BLaER1 (cell line): ENCODE measurements around the gene CAMK2N1.

Source experiments
- H3K27ac ChIP-seq: shearing (Covaris generic); formaldehyde crosslinking; 2 replicates; pipeline ENCODE4 v1.8.1; 2022
- H3K27me3 ChIP-seq: shearing (Covaris generic); formaldehyde crosslinking; 2 replicates; pipeline ENCODE4 v1.8.1; 2022
- H3K36me3 ChIP-seq: shearing (Covaris generic); formaldehyde crosslinking; 2 replicates; pipeline ENCODE4 v1.8.1; 2022
- H3K4me1 ChIP-seq: shearing (Covaris generic); formaldehyde crosslinking; 2 replicates; pipeline ENCODE4 v1.8.1; 2022
- H3K4me2 ChIP-seq: shearing (Covaris generic); formaldehyde crosslinking; 2 replicates; pipeline ENCODE4 v1.8.1; 2022
- H3K4me3 ChIP-seq: shearing (Covaris generic); formaldehyde crosslinking; 2 replicates; pipeline ENCODE4 v1.8.1; 2022
- H3K9ac ChIP-seq: shearing (Covaris generic); formaldehyde crosslinking; 2 replicates; pipeline ENCODE4 v1.8.1; 2022
- H3K9me3 ChIP-seq: shearing (Covaris generic); formaldehyde crosslinking; 2 replicates; pipeline ENCODE4 v1.8.1; 2022
- H4K20me1 ChIP-seq: shearing (Covaris generic); formaldehyde crosslinking; 2 replicates; pipeline ENCODE4 v1.8.1; 2022
- Cebpa-rat ChIP-seq: shearing (Covaris generic); IDR thresholded peaks from 2 replicates; pipeline ENCODE4 v1.8.1; 2022

The CAMK2N1 gene

GRCh38 chr1:20491178-20491577, 5.2 kb upstream of the CAMK2N1 start:
- Histone ChIP-seq H3K36me3 (no peaks in the 10 kb centered on the region), H3K4me2 (no peak overlapping the region), H3K9me3 (no peaks in the 10 kb centered on the region), H3K9ac (no peak overlapping the region), H4K20me1 (peaks cover 8% of the 10 kb centered on the region; the same call in 1 of the 2 replicates), H3K4me3 (no peak overlapping the region), H3K4me1 (peaks cover 26% of the 10 kb centered on the region), H3K27ac (no peak overlapping the region), H3K27me3 (peaks cover 40% of the 10 kb centered on the region)
- TF ChIP-seq Cebpa-rat, result no peak

DNA sequence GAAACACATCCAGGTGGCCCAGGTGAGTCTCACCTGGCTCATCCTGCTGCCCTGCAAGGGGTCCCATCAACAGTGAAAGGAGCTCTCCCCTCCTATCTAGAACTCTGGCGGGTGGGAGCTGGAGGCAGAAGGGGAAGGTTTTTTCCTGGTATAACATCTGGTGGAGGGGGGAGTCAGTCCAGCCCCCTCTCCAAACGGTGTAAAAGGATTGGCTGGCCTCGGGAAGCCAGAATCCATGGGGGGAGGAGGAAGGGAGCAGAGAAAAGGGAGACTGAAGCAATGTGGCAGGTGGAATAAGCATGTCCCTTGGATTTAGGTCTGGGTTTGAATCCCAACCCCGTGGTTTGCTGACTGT, 1.2 kb upstream of the CAMK2N1 start:
- TF ChIP-seq Cebpa-rat, result no peak
- Histone ChIP-seq H3K4me3 (peak overlapping the region; percentile 74; the same call in 1 of the 2 replicates), H3K4me1 (peaks cover 26% of the 10 kb centered on the region), H3K27me3 (peaks cover 79% of the 10 kb centered on the region), H4K20me1 (peaks cover 37% of the 10 kb centered on the region), H3K27ac (no peak overlapping the region), H3K9me3 (no peaks in the 10 kb centered on the region), H3K36me3 (no peaks in the 10 kb centered on the region), H3K9ac (no peak overlapping the region), H3K4me2 (peak overlapping the region; percentile 92; the same call in 1 of the 2 replicates)

DNA sequence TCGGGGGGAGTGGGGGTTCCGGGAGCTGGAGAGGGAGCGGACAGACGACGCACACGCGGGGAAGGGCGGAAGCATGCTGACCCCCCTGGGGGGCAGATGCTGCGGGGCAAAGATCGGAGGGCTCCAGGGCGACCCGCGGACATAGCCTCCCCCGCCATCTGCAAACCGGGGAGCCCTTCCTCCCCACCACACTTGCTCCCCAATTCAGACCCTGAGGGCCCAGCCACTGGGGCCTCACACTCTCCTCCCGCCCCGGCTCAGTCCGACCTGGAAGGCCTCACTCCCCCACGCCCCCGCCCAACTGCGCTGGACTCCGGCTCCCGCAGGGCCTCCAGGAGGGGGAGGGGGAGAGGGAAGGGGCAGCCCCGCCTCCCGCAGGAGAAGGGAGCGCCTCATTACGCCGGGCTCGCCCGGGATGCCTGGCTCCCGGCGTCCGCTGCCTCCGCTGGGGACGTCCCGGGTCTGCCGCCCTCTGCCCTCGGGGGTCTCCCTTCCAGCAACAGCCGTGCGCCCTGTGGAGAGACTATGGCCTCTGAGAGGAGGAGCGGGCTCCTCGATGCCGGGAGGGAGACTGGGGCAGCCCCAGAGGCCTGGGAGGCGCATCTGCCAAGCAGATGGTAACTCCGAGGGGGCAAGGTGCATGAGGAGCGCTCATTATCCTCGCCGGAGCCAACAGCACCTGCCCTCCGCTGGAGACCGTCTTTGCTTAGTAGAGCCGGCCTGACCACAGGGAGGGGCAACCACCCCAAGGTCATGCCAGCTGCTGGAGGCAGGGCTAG, 636 bp upstream of the CAMK2N1 start:
- peak overlapping the region; percentile 74 for H3K4me3 ChIP-seq
- H3K4me1 ChIP-seq, result peaks cover 26% of the 10 kb centered on the region
- H4K20me1 ChIP-seq, result peaks cover 41% of the 10 kb centered on the region
- 0 out of 2 replicates have a peak overlapping the region, but pooled peaks have one; percentile 30 for H3K27ac ChIP-seq
- H3K9ac ChIP-seq, result peak overlapping the region; percentile 57
- peaks cover 85% of the 10 kb centered on the region for H3K27me3 ChIP-seq
- H3K4me2 ChIP-seq, result peak overlapping the region; percentile 92
- TF ChIP-seq Cebpa-rat, result no peak
- no peaks in the 10 kb centered on the region for H3K9me3 ChIP-seq
- H3K36me3 ChIP-seq, result no peaks in the 10 kb centered on the region

GRCh38 chr1:20484519-20485462, 1.2 kb downstream of the CAMK2N1 start:
- H3K9me3 ChIP-seq, result no peaks in the 10 kb centered on the region
- H3K36me3 ChIP-seq, result no peaks in the 10 kb centered on the region
- TF ChIP-seq Cebpa-rat, result no peak
- peak overlapping the region; percentile 74 for H3K4me3 ChIP-seq
- no peak overlapping the region for H3K9ac ChIP-seq
- peak overlapping the region; percentile 92 for H3K4me2 ChIP-seq
- peaks cover 49% of the 10 kb centered on the region for H4K20me1 ChIP-seq
- H3K4me1 ChIP-seq, result peaks cover 26% of the 10 kb centered on the region
- peaks cover 97% of the 10 kb centered on the region for H3K27me3 ChIP-seq
- H3K27ac ChIP-seq, result no peak overlapping the region

DNA sequence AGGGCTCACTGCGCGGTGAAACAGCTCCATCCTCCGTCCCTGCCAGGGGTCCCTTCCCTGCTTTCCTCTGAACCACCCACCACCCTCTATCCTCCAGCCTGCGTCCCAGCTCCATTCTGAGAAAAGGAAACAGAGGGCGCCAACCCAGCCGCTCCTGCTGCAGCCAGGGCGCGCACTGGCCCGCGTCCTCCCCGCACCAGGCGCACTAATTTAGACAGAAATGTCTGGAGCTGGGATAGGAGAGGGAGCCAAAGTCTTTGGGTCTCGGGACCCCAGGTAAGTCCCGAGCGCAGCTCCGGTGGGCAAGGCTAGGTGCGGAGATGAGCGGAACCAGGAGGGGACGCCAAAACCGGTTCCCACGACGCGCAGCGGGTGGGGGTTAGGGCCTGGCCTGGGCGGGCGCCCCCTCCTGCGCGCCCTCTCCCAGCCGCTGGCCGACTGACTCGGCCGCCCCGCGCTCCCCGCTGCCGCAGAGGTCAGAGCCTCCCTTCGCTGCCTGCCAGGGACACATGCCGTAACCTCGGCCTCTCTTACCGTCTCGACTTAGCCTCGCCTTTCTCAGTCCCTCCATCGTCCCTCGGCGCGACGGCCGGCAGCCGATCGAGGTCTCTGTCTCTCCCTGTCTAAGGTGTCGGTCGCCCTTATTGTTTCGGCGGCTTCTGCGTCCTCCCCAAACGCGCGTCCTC, 2.0 kb downstream of the CAMK2N1 start:
- Histone ChIP-seq H3K9ac (no peak overlapping the region), H3K4me2 (peak overlapping the region; percentile 92), H3K36me3 (no peaks in the 10 kb centered on the region), H3K27ac (no peak overlapping the region), H3K4me1 (peaks cover 26% of the 10 kb centered on the region), H4K20me1 (peaks cover 49% of the 10 kb centered on the region), H3K27me3 (peaks cover 90% of the 10 kb centered on the region), H3K9me3 (no peaks in the 10 kb centered on the region), H3K4me3 (peak overlapping the region; percentile 74; the same call in 1 of the 2 replicates)
- no peak for TF ChIP-seq Cebpa-rat

GRCh38 chr1:20483098-20483832, 2.7 kb downstream of the CAMK2N1 start:
- Histone ChIP-seq H3K4me1 (peaks cover 26% of the 10 kb centered on the region), H3K4me3 (no peak overlapping the region), H3K27ac (no peak overlapping the region), H3K9me3 (no peaks in the 10 kb centered on the region), H3K36me3 (no peaks in the 10 kb centered on the region), H4K20me1 (peaks cover 49% of the 10 kb centered on the region), H3K27me3 (peaks cover 88% of the 10 kb centered on the region), H3K4me2 (no peak overlapping the region), H3K9ac (no peak overlapping the region)
- peak; percentile 85; the same call in 1 of the 2 replicates for TF ChIP-seq Cebpa-rat

GRCh38 chr1:20481643-20482498, 4.1 kb downstream of the CAMK2N1 start:
- H3K4me3 ChIP-seq, result no peak overlapping the region
- H3K9me3 ChIP-seq, result no peaks in the 10 kb centered on the region
- no peak overlapping the region for H3K27ac ChIP-seq
- H3K4me1 ChIP-seq, result peaks cover 23% of the 10 kb centered on the region
- TF ChIP-seq Cebpa-rat, result no peak
- H3K9ac ChIP-seq, result no peak overlapping the region
- no peaks in the 10 kb centered on the region for H3K36me3 ChIP-seq
- peaks cover 43% of the 10 kb centered on the region for H4K20me1 ChIP-seq
- peaks cover 83% of the 10 kb centered on the region for H3K27me3 ChIP-seq
- H3K4me2 ChIP-seq, result no peak overlapping the region

DNA sequence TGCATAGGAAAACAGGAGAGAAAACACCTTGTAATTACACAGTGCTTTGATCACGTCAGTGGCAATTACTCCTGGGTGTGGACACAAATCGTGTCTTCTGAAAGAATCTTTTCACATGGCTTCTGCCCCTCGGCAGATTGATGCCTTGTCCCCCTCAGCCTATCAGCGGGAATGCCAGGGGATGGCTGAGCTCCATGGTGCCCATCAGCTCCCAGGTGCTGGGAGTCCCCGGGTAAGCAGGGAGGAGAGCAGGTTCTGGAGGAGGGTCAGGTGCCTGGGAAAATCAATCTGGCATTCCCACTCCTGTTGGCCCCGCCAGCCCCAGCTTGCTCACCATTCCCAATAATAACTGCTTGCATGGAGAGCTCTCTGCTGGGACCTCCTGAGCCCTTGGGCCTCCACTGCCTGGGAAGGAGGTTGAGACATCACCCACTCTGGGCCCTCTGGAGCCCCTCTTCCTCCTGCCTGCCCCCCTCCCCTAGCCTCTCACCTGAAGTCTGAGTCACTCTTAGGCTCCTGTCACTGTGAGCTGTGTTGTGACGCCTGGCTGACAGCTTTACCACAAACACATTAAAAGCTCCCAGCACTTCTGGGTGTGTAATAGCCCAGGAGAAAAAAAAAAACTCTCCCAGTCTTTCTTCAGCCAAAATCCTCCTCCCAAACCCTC, 4.9 kb downstream of the CAMK2N1 start:
- Histone ChIP-seq H3K9ac (no peak overlapping the region), H3K27ac (no peak overlapping the region), H3K4me2 (no peak overlapping the region), H3K4me1 (peaks cover 18% of the 10 kb centered on the region), H3K27me3 (peaks cover 83% of the 10 kb centered on the region), H4K20me1 (peaks cover 41% of the 10 kb centered on the region), H3K4me3 (no peak overlapping the region), H3K36me3 (no peaks in the 10 kb centered on the region), H3K9me3 (no peaks in the 10 kb centered on the region)
- TF ChIP-seq Cebpa-rat, result no peak
